Stimulated activated memory B cell treated with anti-CD40 and anti-IgM and Interleukin-4, amounts not matched to agents 10 μg/mL and 1 μg/mL and 100 μg/mL, for 72 hours (primary cell): Measurements from ENCODE around the gene TDRKH.
A peak's percentile ranks its signal among the peaks of the same experiment; 100 is the strongest.
"Not testable (repeated sequence)": the region's sequence is repeated elsewhere in the genome, so short reads cannot be mapped to it uniquely, and the experiment has no call there.

Experiments
- ATAC-seq: fragments of 150-1000 bp; cut with Tn5 transposase; 2 replicates; pipeline ENCODE4 v1.10.0; 2021
- H3K27ac Mint-ChIP-seq: one replicate; pipeline ENCODE4 v1.8.0; 2022; ENCODE audit warnings: mild to moderate bottlenecking, mixed read lengths
- H3K27me3 Mint-ChIP-seq: one replicate; pipeline ENCODE4 v1.8.0; 2022; ENCODE audit warnings: mixed read lengths
- H3K36me3 Mint-ChIP-seq: one replicate; pipeline ENCODE4 v1.8.0; 2022; ENCODE audit warnings: mixed read lengths
- H3K4me1 Mint-ChIP-seq: one replicate; pipeline ENCODE4 v1.8.0; 2022; ENCODE audit warnings: mixed read lengths
- H3K4me3 Mint-ChIP-seq: one replicate; pipeline ENCODE4 v1.8.0; 2022; ENCODE audit warnings: mild to moderate bottlenecking, moderate library complexity, mixed read lengths
- H3K9me3 Mint-ChIP-seq: one replicate; pipeline ENCODE4 v1.8.0; 2022; ENCODE audit warnings: mixed read lengths

The TDRKH gene

DNA sequence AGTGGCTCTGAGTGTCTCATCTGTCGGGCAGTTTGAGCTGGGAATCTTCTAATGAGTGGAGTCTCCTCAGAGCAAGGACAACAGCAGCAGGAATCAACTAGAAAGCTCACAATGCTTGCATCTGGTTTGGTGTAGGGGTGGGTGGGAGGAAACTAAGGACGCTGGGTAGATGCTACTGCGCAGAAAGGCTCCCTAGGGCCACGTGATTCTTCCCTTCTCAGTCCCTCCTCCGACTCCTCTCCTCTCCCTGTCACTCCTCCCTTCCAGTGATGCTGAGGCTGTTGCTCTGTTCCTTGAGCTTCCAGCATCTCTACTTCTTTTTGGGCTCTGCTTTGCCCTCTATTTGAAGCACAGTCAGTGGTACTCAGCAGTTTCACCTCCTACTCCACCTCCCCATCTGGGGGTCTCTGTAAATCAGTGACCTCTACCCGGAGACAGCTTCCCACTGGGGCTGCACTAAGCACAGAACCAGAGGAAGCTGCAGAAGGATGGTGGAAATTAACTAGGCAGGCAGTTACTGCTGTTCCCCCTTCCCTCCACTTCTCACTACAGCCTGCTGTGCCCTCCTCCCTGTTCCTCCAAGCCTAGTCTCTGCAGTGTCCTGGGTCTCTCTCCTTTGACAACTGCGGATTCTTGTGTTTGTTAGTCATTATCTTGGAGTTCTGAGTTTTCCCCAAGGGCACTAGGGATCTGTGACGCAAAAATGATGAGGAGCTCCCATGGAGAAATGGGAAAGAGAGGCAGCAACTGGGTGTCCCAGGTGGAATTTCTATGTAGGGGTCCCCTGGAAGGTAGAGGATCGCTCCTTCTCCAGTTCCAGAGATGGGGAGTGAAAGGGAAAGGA is 9.1 kb upstream of the TDRKH start:
- Mint-ChIP-seq H3K27me3 (peaks cover 18% of the 10 kb centered on the region), H3K9me3 (no peaks in the 10 kb centered on the region), H3K36me3 (peaks cover 10% of the 10 kb centered on the region), H3K4me3 (no peak overlapping the region), H3K27ac (no peak overlapping the region), H3K4me1 (peaks cover 13% of the 10 kb centered on the region)
- ATAC-seq = no peak

DNA sequence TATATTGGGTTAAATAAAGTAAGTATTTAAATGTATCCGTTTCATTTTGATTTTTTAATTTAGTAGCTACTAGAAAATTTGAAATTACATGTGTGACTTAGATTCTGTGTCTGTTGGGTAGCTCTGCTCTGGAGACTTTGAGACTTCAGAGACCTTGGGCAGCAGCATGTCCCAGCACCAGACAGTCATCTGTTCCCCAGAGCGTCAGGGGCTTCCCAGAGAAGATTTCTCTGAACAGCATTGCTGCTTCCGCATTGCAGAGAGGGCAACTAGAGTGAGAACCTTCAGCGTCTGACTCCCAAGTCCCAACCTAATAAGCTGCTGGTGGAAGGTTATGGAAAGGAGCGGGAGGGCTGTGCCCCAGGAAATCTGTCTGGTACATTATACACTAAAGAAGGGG is 8.3 kb upstream of the TDRKH start:
- peaks cover 10% of the 10 kb centered on the region for H3K36me3 Mint-ChIP-seq
- H3K9me3 Mint-ChIP-seq = no peaks in the 10 kb centered on the region
- H3K27me3 Mint-ChIP-seq = peaks cover 18% of the 10 kb centered on the region
- ATAC-seq = no peak
- no peak overlapping the region for H3K27ac Mint-ChIP-seq
- H3K4me1 Mint-ChIP-seq = peaks cover 5% of the 10 kb centered on the region
- H3K4me3 Mint-ChIP-seq = no peak overlapping the region

DNA sequence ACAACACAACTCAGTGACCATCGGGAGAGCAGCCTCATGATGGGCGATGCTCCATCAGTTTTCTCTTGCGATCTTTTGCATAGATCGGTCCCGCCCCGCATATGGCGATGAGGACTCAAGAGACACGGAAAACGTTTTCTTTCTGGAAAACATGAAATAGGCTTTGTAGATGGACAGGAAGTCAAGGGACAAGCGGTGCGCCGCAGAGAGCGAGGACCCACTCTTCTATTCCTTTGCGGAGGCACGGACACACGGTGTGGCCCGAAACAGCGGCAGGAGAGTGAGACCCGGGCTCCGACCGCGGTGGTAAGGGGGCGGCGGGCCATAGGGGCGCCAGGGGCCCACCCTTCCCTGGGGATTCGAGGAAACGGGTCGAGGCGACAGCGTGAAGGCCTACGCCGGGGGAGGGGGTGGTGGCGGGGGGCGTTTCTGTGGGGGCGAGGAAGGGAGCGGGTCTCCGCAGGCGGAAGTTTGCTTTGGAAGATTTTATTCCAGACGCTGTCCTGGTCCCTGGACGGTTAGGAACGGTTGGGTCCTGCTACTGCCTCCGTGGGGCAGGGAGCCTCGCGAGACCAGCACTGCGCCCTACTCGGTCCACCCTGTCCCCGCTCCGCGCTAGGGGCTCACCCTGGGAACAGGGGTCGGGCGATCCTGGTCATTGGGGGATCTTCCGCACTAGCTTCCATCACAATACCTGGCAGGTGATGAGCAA is 796 bp upstream of the TDRKH start:
- peak overlapping the region; percentile 94 for H3K4me3 Mint-ChIP-seq
- H3K36me3 Mint-ChIP-seq = no peaks in the 10 kb centered on the region
- ATAC-seq = peak; percentile 5
- peak overlapping the region; percentile 86 for H3K27ac Mint-ChIP-seq
- no peaks in the 10 kb centered on the region for H3K9me3 Mint-ChIP-seq
- H3K4me1 Mint-ChIP-seq = peaks cover 18% of the 10 kb centered on the region
- H3K27me3 Mint-ChIP-seq = no peaks in the 10 kb centered on the region

DNA sequence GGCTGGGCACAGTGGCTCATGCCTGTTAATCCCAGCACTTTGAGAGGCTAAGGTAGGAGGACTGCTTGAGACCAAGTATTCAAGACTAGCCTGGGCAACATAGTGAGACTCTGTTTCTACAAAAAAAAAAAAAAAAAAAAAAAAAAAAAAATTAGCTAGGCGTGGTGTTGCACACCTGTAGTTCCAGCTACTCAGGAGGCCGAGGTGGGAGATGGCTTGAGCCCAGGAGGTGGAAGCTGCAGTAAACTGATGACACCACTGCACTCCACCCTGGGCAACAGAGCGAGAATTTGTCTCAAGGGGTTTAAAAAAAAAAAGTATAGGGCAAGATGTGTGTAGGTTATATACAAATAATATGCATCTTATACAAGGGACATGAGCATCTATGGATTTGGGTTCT is 2.6 kb downstream of the TDRKH start:
- peaks cover 18% of the 10 kb centered on the region for H3K4me1 Mint-ChIP-seq
- no peak for ATAC-seq
- H3K9me3 Mint-ChIP-seq = no peaks in the 10 kb centered on the region
- H3K4me3 Mint-ChIP-seq = no peak overlapping the region
- H3K27me3 Mint-ChIP-seq = no peaks in the 10 kb centered on the region
- H3K27ac Mint-ChIP-seq = no peak overlapping the region
- H3K36me3 Mint-ChIP-seq = no peaks in the 10 kb centered on the region

DNA sequence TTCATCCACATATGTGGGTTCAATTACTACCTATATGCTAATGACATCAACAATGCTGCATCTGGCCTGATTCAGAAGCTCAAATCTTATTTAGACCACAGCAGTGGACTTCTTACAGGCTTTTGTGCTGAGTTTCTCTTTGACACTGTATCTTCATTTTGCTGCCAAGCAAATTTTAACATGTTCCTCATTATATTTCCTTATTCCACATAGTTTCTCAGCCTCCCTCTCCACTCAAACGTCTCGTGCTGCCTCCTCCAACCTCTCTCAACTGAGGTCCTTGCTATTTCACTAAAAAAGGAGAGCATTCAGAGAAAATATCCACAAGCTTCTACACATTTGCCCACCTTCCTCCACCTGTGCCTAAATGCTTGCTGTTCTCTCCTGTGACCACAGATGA is 6.5 kb downstream of the TDRKH start:
- no peak overlapping the region for H3K27ac Mint-ChIP-seq
- H3K27me3 Mint-ChIP-seq = no peaks in the 10 kb centered on the region
- ATAC-seq = no peak
- no peak overlapping the region for H3K4me3 Mint-ChIP-seq
- peaks cover 12% of the 10 kb centered on the region for H3K36me3 Mint-ChIP-seq
- no peaks in the 10 kb centered on the region for H3K4me1 Mint-ChIP-seq
- H3K9me3 Mint-ChIP-seq = no peaks in the 10 kb centered on the region

DNA sequence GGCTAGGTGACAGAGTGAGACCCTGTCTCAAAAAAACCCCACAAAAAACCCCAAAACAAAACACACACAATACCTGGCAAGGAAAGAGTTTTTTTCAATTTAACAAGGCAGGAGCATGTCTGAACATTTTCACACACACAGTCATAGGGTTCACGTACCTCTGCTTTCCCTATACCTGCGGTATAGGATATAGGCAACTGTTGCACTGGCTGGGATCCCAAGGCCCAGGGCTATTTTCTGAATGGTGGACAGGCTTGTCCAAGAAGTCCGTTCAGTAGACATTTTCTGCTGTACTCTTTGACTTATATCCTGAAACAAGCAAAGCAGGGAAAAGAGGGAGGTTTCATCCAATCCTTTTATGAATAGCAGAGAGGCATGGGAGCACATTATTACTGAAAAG is 7.6 kb downstream of the TDRKH start:
- H3K27me3 Mint-ChIP-seq = no peaks in the 10 kb centered on the region
- no peak overlapping the region for H3K27ac Mint-ChIP-seq
- ATAC-seq = no peak
- no peaks in the 10 kb centered on the region for H3K4me1 Mint-ChIP-seq
- no peaks in the 10 kb centered on the region for H3K9me3 Mint-ChIP-seq
- no peak overlapping the region for H3K4me3 Mint-ChIP-seq
- H3K36me3 Mint-ChIP-seq = peaks cover 21% of the 10 kb centered on the region

DNA sequence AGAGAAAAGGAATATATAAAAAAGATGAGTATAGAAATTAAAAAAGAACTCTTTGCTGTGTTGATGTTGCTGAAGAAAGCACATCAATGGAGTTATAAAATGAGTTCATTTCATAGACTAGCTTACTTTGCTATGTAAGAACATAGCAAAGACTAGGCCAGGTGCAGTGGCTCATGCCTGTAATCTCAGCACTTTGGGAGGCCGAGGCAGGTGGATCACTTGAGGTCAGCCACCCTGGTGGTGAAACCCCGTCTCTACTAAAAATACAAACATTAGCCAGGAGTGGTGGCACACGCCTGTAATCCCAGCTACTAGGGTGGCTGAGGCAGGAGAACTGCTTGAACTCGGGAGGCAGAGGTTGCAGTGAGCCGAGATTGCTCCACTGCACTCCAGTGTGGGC is 8.3 kb downstream of the TDRKH start:
- not testable (repeated sequence) for H3K9me3 Mint-ChIP-seq, H3K27me3 Mint-ChIP-seq, H3K27ac Mint-ChIP-seq, H3K4me3 Mint-ChIP-seq, H3K4me1 Mint-ChIP-seq, ATAC-seq
- peaks cover 21% of the 10 kb centered on the region for H3K36me3 Mint-ChIP-seq

DNA sequence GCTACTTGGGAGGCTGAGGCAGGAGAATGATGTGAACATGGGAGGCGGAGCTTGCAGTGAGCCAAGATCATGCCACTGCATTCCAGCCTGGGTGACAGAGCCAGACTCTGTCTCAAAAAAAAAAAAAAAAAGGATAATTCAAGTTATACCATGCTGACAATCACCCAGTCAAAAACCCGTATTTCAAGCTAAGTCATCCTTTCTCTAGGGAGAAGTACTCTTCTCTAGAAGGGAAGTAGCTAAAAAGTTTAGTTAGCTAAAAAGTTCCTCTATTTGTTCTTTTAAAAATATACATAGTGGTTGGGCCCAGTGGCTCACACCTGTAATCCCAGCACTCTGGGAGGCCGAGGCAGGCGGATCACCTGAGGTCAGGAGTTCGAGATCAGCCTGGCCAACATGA is 9.6 kb downstream of the TDRKH start:
- H3K9me3 Mint-ChIP-seq, H3K27me3 Mint-ChIP-seq, ATAC-seq, H3K4me1 Mint-ChIP-seq, H3K4me3 Mint-ChIP-seq, H3K27ac Mint-ChIP-seq: not testable (repeated sequence)
- H3K36me3 Mint-ChIP-seq = peaks cover 33% of the 10 kb centered on the region

DNA sequence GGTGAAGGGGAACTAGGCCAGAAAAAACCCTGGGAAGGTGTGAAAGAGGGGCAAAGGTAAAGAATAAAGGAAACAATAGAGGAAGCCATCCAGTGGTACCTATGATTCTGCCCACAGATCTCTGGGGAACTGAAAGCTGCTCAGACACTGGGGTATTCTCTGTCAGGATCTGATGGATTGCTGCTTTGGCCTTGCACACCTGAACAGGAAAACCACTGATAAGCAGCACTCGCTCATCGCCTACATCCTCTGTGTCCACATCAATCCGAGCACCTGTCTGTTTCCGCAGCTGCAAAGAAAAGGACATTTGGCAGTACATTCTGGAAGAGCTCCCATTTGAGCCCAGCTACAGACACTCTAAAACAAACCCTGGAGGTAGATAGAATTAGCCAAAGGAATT is 10.4 kb downstream of the TDRKH start:
- peaks cover 42% of the 10 kb centered on the region for H3K36me3 Mint-ChIP-seq
- ATAC-seq = no peak
- no peaks in the 10 kb centered on the region for H3K27me3 Mint-ChIP-seq
- no peak overlapping the region for H3K27ac Mint-ChIP-seq
- H3K4me1 Mint-ChIP-seq = no peaks in the 10 kb centered on the region
- no peaks in the 10 kb centered on the region for H3K9me3 Mint-ChIP-seq
- H3K4me3 Mint-ChIP-seq = no peak overlapping the region

DNA sequence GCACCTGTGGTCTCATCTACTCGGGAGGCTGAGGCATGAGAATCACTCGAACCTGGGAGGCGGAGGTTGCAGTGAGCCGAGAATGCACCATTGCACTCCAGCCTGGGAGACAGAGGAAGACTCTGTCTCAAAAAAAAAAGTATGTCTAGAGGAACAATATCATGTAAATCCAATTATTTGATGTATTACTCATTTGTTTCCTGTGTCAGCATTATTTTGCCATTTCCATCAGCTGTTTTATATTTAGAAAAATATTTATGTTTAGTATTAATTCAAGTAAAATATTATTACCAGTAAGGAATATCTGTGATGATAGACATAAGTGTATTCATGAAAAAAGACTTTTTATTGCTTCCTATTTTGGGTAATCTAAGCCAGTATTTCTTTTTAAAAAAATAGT is 13.0 kb downstream of the TDRKH start:
- no peak for ATAC-seq
- H3K4me1 Mint-ChIP-seq = no peaks in the 10 kb centered on the region
- H3K36me3 Mint-ChIP-seq = peaks cover 50% of the 10 kb centered on the region
- H3K9me3 Mint-ChIP-seq = no peaks in the 10 kb centered on the region
- no peaks in the 10 kb centered on the region for H3K27me3 Mint-ChIP-seq
- H3K4me3 Mint-ChIP-seq = no peak overlapping the region
- H3K27ac Mint-ChIP-seq = no peak overlapping the region

DNA sequence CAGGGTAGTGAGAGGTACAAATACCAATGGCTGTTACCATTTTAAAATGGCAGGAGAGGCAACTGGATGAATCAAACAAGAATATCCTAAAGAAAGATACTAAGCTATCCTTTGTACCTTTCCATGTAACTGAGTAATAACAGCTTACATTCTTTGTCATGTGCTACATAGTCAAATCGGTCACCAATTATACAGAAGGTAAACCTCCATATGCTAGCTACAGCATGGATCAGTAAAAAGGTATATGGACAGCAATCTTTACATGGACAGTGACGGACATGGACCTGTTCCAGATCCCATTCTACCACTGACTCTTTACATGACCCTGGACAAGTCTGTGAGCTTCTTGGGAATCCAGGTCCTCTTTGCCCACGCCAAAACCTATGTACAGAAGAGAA is 13.6 kb downstream of the TDRKH start:
- Mint-ChIP-seq H3K36me3 (peaks cover 49% of the 10 kb centered on the region), H3K27ac (no peak overlapping the region), H3K4me1 (no peaks in the 10 kb centered on the region)

DNA sequence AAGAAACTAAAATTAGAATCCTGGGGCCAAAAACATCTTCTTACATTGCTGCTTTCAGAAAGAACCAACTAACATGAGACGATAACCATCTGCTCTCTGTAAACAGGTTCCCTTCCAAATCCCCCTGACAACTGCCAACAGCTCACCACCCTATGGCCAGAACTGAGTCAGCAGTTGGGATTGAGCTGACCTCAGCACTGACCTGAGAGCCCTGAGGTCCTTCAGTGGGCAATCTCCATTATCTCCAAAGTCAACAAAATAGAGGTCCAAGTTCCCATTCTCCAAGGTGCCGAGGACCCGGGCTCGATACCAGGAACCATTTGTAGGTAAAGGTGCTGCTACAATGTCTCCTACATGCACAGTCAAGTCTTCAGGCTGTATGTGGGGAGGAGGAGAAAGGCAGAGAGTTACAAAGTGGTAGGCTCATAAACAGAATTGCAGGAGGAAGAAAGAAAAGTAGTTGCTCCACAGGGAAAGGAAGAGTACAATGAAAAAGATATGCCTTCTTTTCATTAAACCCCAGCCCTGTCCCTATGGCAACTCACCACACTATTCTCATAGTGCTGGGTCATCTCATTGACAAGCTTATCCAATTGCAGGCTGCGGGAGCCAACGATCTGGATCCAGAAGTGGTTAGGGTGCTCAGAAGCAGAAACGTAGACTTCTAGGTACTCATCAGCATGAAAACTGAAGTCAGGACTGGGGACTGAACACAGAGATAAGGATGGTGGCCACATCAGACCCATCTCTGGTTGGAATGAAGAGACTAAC is 14.2 kb downstream of the TDRKH start:
- no peaks in the 10 kb centered on the region for H3K9me3 Mint-ChIP-seq
- H3K27me3 Mint-ChIP-seq = no peaks in the 10 kb centered on the region
- ATAC-seq = no peak
- peaks cover 44% of the 10 kb centered on the region for H3K36me3 Mint-ChIP-seq
- no peaks in the 10 kb centered on the region for H3K4me1 Mint-ChIP-seq
- no peak overlapping the region for H3K4me3 Mint-ChIP-seq
- no peak overlapping the region for H3K27ac Mint-ChIP-seq

More for the DNA sequence above, 13.6 kb downstream of the TDRKH start:
- H3K9me3 Mint-ChIP-seq = no peaks in the 10 kb centered on the region
- H3K27me3 Mint-ChIP-seq = no peaks in the 10 kb centered on the region
- no peak overlapping the region for H3K4me3 Mint-ChIP-seq
- ATAC-seq = no peak

DNA sequence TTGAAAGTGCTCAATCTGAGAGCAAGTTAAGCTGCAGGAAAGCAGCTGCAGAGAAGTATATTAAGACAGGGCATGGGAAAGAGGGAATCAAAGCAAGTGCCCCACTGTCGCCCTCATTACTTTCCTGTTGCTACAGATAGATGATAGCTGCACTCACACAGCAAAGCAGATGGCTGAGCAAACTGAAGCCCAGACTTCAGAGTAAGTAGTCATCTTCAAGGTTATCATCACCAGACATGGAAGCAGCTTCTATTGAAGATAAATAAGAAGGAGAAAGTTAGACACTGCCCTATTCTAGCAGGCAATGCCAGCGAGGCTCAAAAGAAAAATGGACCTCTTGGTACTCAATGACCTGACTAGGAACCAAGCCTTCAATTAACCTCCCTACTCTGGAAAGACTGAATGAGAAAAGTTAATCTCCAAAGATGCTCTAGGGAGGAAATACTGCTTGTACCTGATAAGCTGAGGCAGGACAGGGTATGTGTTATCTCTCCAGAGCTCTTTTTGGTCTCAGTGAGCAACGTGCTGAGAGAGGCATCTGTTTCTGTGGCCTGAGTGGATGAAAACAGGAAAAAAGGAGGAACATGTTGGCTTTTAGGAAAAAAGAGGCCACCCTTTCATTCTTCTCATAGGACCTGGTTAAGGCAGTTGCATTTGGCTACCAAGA is 15.9 kb downstream of the TDRKH start:
- Mint-ChIP-seq H3K4me1 (no peaks in the 10 kb centered on the region), H3K36me3 (peaks cover 44% of the 10 kb centered on the region), H3K27ac (no peak overlapping the region), H3K27me3 (no peaks in the 10 kb centered on the region), H3K4me3 (no peak overlapping the region), H3K9me3 (no peaks in the 10 kb centered on the region)
- no peak for ATAC-seq

DNA sequence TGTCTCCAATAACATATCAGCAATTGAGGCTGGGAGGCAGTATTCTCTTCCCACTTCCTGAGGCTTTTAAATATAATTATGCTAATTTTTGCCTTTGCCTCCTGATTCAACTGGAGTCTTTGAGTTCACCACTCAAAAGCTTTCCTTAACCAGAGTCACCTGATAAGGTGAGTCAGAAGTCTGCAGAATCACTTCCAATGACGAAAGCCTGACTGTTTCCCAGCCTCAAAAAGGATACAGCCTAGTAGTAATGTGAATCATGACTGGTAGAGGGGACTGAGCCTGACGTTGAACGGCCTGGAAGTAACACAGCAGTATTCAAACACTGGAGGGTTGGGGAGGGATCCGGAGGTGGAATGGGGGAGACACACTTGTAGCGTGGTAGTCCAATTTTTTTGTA is 16.6 kb downstream of the TDRKH start:
- no peaks in the 10 kb centered on the region for H3K9me3 Mint-ChIP-seq
- H3K27me3 Mint-ChIP-seq = no peaks in the 10 kb centered on the region
- H3K27ac Mint-ChIP-seq = no peak overlapping the region
- H3K4me1 Mint-ChIP-seq = no peaks in the 10 kb centered on the region
- no peak overlapping the region for H3K4me3 Mint-ChIP-seq
- no peak for ATAC-seq
- peaks cover 37% of the 10 kb centered on the region for H3K36me3 Mint-ChIP-seq

DNA sequence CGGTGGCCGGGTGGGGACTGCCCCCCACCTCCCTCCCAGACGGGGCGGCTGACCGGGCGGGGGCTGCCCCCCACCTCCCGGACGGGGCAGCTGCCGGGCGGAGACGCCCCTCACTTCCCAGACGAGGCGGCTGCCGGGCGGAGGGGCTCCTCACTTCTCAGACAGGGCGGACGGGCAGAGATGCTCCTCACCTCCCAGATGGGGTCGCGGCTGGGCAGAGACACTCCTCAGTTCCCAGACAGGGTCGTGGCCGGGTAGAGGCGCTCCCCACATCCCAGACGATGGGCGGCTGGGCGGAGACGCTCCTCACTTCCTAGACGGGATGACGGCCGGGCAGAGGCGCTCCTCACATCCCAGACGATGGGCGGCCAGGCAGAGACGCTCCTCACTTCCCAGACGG is 21.0 kb downstream of the TDRKH start:
- H3K4me3 Mint-ChIP-seq, ATAC-seq, H3K27ac Mint-ChIP-seq, H3K27me3 Mint-ChIP-seq, H3K36me3 Mint-ChIP-seq, H3K9me3 Mint-ChIP-seq, H3K4me1 Mint-ChIP-seq: not testable (repeated sequence)
